Ramos (cell line): ENCODE results near the gene TRAK1.

Experiments used
- in situ Hi-C: fragments of 300-500 bp; cut with MboI; formaldehyde crosslinking; loops from one replicate; pipeline ENCODE4 v1.14.3; 2022; ENCODE audit warnings: low sequenced_read_pairs; ENCODE audit not compliant: unreplicated experiment

The TRAK1 gene

DNA sequence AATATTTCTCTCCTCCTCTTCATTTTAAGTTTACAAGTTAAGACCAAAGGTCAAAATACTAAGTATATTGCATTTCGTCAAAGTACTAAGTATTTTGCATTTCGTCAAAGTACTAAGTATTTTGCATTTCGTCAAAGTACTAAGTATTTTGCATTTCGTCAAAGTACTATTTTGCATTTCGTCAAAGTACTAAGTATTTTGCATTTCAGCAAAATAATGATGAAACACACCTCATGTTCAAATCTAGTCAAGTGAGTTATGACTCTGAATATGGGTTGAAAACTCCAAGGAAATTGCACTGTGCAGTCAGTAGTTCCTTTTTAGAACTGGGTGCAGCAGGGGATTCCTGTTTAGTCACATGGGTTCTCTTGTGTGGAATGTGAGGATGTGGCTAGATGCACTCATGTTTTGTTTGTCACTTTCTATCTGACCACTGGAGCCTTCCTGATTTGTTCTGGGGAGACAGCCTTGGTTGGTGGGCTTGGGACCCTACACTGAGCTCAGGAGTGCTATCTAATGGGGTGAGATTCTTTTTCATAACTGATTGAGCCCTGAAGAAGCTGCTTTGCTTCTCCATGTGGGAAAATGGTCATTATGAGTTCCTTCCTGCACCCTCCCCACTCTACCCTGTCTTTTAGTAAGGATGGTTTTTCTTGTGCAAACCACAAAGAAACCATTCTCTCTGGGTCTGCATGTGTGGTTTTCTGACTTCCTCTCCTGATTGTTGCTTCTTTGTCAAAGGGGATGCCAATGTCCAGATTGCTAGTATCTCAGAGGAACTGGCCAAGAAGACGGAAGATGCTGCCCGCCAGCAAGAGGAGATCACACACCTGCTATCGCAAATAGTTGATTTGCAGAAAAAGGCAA lies 101.4 kb downstream of the TRAK1 start:
- in situ Hi-C loops, result no loop called here

DNA sequence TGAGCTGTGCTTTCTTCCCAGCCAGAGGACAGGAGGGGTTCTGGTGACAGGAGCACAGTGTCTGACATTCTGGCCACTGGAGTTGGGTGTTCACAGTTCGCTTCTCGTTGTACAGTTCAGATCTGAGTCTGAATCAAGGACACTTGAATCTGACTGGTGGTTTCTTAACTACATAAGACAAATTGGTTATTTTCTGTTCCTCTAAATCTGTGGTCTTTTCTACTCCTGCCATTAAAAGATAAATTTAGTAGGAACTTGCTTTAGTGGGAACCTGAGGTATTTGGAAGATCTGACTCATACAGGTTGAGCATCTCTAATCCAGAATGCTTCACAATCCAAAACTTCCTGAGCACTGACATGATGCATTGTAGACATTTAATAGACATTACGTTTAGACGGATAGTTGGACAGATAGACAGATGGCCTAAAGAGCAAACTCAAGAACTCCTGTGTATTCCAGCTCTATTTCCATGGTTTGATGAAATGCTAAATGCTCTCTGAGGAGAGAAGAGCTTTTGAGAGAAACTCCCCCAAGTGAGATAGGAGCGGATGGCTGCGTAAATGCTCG lies 103.9 kb downstream of the TRAK1 start:
- in situ Hi-C loops, result no loop called here

DNA sequence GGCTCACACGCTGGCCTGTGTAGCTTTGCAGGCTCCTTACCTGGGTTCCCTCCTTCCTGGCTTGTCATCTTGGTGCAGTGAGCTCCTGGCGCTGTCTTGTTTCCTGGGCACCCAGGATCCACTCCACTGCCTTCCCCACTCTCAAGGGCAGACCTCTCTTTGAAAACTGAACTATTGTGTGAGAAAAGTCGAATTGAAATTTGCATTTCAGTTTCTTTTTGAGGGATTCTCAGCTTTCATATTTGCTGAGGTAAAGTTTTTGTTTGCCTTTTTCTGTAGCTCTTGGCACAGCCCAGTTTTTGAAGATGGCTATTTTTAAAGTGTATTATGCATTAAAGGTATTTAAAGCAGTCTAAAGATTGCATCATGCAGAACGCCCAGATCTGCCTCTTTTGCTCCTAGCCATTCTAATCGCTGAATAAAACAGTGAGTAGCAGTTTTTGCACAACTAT lies 104.7 kb downstream of the TRAK1 start:
- in situ Hi-C loops, result no loop called here

DNA sequence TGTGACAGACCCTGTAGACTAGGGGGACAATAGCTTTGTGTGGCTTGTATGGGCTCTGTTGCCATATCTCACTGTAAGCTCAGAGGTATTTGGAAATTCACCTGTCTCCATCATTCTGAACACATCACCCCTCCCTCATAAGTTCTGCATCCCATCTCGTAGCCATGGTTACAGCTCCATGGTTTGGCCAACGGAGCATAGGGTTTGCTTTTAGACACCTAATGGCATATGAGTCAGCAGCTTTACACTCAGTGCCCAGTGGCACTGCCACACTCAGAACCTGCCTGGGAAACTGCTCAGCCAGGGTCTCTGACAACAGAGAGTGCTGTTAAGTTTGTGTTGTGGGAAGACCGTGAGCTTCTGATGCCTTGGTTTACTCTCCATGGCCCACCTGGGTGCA lies 107.6 kb downstream of the TRAK1 start:
- in situ Hi-C loops, result no loop called here

DNA sequence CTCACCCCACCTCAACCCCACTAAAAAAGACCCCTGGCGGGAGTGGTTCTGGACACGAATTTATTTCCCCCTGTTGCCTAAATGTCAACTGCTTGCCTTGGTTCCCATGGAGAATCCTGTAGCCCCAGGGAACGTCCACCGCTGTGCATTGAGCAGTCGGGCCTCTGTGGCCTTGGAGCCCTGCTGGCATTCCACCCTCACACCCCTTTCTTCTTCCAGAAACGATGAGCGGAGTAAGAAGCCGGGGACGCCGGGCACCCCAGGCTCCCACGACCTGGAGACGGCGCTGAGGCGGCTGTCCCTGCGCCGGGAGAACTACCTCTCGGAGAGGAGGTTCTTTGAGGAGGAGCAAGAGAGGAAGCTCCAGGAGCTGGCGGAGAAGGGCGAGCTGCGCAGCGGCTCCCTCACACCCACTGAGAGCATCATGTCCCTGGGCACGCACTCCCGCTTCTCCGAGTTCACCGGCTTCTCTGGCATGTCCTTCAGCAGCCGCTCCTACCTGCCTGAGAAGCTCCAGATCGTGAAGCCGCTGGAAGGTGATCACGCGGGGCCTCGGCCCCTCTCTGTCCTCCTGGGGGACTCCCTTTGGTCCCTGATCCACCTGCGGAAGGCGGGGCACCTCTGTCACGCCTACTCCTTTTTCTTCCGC lies 111.2 kb downstream of the TRAK1 start:
- in situ Hi-C loops, result no loop called here

DNA sequence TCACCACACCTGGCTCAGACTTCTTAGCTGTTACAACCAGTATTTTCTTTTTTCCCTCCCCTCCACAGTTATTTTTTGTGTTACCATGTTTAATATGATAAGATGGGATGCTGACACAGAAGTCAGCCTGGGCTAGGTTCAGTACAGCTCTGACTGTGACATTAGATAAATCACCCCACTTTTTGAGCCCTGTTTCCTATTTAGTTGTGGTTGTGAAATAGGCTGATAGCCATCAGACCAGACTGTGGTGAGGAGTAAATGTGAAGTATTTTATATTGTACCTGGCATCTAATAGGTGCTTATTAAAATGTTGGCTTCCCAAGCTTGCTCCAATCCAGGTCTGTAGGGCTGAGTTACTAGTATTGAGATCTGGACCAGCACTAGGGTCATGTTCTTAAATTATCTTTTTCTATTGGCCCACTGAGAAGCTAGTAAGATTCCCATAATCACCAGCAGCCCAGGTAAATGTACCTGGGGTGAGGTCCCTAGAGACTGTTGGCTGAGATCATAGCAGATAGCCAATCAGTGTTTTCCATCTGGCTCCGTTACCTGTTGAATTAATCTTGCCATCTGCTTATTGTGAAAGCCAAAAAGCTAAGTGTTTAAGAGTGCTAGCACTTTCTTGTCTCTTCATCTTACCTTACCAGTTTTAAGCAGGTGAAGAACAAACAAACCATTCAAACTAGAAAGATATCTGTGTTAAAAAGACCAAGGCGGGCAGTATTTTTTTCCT lies 113.9 kb downstream of the TRAK1 start:
- in situ Hi-C loops, result no loop called here

DNA sequence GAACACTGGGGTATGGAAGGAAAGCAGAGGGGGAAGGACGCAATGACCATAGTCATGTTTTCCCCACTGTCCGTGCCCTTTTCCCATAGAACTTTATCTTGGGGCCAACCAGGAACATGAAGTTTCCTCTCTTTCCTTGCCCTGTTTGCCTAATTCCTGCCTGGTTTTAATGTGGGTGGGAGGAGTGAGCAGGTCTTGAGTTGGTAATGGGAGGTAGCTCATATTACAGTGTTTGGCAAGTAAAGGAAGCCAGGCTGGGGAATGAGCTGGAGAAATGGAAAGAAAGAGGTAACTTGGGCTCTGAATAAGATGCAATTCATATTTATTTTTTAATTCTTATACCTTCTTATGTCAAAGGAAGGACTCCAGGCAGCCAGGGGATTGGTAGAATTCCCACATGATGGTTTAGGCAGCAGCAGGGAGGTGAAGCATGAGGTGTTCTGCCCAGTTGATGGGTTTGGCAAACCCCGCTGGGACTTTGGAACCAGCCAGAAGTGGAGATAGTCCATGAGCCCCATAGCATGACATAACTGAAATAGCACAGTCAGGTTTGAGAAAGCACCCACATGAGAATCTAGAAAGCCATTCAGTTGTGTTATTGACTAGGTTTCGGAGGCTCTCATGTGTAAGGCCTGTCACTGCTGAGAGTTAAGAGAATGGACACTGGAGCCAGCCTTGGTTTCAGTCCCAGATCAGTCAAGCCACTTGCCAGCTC lies 114.8 kb downstream of the TRAK1 start:
- in situ Hi-C loops, result no loop called here

DNA sequence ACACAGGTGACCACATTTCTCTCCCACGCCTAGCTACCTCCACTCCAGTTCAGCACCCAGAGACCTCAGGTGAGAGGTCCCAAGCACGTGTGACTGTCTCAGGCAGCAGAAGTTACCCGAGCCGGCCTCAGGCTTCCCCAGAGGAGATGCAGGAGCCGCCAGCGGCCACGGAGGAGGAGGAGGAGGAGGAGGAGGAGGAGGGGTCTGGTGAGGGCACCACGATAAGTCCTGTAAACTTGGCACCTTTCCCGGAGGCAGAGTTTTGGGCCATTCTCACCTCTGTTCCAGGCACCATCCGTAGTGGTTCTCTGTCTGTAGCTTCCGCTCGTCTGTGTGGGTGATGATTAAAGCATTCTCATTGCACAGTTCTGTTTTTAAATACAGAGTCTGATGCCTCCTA lies 118.8 kb downstream of the TRAK1 start:
- in situ Hi-C loops, result no loop called here

DNA sequence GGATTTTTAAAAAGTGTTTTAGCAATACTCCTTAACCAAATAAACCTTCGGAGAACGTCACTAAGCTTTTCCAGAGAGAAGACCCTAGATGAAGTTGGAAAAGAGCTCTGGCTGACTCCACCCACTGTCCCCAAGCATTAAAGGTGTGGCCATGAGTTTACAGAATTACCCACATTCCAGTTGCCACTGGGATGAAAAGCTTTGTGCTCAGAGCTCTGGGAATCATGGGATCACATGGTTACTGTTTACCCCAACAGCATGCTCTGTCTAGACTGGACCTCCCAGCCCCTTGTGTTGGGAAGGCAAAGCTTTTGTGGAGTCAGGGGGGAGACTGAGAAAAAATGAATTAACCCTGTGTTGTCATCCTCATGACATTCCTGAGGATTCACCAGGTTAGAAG lies 119.6 kb downstream of the TRAK1 start:
- in situ Hi-C loops, result no loop called here

DNA sequence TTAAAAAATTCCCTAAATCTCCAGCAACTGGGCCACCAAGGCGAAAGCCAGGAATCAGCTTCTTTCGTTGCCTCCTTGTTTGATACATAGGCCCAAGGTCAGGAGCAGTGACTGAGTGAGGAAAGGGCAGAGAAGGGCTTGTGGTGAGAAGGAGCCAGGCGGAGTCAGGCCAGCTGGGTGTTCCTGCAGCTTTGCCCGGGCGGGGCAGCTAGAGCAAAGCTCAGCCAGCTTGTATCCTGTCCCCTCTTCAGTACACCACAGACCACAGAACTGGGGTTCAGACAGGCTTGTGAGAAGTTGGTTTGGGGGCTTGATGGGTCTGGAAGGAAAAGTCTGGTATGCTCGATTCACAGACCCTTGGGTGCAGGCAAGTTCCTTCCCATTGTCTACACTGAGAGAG lies 122.3 kb downstream of the TRAK1 start:
- in situ Hi-C loops, result no loop called here

DNA sequence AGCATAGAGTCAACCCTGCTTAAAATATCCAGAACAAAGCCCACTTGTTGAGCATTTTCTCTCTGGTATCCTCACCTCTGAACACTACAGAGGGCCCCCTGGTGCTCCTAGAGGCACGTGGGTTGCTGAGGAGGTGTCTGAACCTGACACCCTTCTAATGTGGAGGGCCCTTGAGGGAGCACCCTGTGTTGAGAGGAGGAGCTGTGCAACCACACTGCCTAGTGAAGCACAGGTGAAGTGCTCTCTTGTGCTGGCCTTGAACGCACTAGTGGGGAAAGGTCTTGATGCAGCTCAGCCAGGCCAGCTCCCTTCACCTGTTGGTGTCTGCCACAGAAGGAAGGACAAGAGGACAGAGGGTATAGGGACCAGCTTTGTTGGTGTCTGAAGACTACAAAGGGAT lies 122.9 kb downstream of the TRAK1 start:
- in situ Hi-C loops, result no loop called here

DNA sequence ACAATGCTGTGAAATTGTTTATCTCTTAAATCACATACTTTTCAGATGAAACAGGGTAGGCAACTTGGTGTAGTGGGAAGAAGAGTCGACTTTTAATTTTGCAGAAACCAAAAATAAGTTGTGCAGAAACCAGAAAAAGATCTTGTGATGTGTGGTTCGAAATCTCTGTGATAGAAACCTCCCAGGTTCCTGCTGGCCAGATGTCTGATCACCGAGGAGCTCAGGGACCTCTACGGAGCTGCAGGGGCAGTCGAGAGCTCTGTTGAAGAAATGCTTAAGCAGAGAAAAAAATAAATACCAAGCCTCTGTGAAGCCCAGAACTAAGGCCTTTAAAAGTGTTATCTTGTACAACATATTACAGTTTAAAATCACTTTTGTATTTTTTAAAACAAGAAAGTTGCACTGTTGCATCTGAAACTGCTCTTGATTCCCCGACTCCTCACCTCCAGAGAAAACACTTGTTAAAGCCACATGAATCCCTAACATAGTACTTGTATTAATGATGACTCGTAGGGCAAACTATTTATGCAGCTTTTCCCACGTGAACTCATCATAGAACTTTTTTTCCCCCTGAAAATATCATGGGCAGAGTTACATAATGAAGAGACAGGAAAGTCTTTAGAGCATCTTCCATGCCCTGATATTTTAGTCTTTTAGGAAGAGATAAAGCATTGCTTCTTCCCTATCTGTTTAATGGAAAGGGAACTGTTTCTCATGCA lies 123.6 kb downstream of the TRAK1 start:
- in situ Hi-C loops, result no loop called here

DNA sequence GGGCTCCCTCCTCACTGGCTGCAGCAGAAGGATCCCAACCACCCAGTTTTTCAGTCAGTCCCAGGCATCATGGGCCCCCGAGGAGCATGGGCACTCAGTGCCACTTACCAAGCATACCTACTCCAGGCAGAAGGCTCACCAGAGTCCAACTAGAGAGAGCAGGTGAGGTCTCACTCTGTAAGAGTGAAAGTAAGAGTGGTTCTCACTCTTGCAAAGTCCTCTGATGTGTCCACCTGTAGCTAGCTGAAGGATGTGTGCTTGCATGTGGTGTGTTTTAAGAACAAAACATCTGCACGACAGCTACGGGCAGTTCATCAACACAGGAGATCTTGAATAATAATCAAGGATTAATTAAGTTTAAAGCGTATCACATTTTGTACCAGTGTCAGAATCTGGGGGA lies 125.1 kb downstream of the TRAK1 start:
- in situ Hi-C loops, result no loop called here

DNA sequence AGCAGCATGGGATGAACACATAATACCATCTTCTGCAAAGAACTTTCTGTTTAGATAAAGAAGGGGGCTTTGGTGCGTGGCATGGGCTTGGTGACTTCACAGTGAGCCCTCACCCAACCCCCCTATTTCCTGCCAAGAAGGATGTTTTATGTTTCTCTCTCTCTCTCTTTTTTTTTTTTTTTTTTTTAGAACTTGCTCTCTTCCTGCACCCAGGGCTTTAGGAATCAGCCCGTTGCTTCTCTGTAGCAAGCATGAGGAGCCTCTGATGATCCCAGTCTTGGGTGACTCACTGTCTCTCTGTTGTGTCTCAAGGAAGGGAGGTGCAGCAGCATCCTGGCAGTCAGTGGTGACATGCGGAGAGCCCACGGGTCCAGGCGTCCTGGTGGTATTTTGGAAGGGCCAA lies 125.8 kb downstream of the TRAK1 start:
- in situ Hi-C loops, result no loop called here

DNA sequence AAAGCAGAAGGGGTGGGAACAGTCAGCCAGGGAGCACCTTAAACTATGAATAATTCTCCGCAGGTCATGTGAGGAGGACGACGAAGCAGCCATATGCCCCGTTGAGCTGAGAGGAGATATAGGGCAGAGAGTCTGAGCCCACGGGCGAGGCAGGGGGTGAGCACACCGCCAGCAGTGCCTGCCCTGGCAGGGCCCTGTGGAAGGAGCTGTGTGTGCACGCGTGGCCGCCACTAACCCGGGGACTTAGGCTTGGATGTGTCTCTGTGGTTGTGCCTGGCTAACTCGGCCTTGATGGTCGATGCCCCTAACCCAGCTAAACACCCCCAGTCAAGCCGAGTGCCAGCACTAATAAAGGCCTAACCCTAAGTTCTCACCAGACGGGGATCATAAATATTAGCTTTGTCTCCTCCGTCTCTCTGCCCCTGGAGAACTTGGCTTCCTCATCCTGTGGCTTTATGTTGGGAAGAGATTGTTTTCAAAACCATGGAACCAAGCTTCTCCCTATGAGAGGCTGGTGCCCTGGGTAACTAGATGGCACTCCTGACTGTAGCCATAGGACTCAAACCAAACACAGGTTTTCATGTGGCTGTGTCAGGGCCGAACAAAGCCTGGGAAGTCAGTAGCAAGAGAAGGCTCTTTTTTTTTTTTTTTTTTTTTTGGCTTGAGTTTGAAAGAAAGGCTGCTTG lies 129.4 kb downstream of the TRAK1 start:
- in situ Hi-C loops, result no loop called here

DNA sequence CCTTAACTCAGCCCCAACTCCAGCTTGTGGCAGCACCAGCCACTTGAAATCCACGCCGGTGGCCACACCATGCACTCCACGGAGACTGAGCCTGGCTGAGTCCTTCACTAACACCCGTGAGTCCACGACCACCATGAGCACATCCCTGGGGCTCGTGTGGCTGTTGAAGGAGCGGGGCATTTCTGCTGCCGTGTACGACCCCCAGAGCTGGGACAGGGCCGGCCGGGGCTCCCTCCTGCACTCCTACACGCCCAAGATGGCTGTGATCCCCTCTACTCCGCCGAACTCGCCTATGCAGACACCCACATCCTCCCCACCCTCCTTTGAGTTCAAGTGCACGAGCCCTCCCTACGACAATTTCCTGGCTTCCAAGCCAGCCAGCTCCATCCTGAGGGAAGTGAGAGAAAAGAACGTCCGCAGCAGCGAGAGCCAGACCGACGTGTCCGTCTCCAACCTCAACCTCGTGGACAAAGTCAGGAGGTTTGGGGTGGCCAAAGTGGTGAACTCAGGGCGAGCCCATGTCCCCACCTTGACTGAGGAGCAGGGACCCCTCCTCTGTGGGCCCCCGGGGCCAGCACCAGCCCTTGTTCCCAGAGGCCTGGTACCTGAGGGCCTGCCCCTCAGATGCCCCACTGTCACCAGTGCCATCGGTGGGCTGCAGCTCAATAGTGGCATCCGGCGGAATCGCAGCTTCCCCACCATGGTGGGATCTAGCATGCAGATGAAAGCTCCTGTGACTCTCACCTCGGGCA lies 132.0 kb downstream of the TRAK1 start:
- in situ Hi-C loops, result no loop called here

DNA sequence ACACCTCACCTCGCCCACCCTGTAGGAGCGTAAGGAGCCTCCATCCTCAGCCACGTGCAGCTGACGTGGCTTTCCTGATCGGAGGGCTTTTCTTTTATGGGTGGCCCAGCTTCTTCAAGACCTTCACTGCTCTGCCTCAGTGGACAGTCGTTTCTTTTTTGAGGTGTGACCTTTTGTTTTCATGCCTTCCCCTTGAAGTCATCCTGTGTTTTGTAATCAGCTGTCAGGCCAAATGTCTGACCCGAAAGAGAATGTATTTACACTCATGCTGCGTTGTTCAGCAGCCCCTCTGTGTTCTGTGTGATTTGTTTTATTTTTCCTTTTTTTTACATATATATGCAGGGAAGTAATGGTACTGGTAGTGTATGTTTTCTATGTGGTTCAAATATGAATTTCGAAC lies 133.0 kb downstream of the TRAK1 start:
- in situ Hi-C loops, result no loop called here

DNA sequence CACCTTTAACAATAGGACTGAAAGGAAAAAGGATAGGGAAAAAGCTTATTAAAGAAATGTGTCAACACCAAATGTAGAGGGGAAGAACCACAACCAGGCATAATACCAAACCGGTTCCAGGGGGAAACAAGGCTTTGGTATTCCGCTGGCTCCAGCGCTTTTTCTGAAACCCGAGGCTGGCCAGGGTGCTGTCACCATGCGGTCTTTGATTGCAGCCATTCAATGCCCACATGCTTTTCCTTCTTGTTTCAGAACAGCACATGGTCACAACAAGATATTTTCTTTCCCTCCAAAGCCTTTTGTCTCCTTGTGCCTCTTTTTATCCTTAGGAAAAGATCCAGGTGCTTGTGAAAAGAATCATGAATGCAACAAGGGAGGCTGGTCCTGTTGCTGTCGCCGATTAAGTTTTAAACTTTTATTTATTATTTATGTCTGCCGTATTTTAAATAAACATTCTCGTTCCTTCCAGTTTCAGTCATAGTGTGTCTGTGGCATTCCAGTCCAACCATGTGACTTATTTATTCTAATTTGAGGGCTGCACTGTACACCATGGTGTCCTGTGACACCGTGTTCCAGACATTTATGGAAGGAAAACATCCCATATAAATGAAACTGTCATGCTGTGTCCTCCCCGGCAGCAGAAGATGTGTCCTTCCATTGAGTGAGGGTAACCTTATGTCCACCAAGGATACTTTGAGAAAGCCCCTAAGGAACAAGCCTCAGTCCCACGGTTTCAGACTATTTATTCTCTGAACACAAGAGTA lies 133.7 kb downstream of the TRAK1 start:
- in situ Hi-C loops, result no loop called here
